AG04450 (cell line): ENCODE results near the gene C4orf50. TPM values are rescaled to one million over a fixed set of nuclear protein-coding genes. Genes with fewer than 3 reads are reported as not detected.

Source experiments
- CTCF ChIA-PET: fragments of 300-600, 350-600 bp; formaldehyde crosslinking; extraction: SDS; loops from one replicate; lab custom pipeline; 2022; ENCODE audit warnings: antibody characterized with exemption, inconsistent platforms; lab: Charles Lee
- POLR2A ChIA-PET: fragments of 350-600 bp; formaldehyde crosslinking; extraction: SDS; loops from one replicate; lab custom pipeline; 2021; ENCODE audit warnings: antibody characterized with exemption, inconsistent platforms; lab: Yijun Ruan, JAX
- DNase-seq: peaks from one replicate; pipeline ENCODE4 v3.0.0-alpha.2; 2011; ENCODE audit warnings: low read depth, low spot score
- H3K27ac ChIP-seq: one replicate; pipeline ENCODE4 v1.5.1; 2012; ENCODE audit warnings: low read depth, low read length, control low read depth
- H3K27me3 ChIP-seq: one replicate; pipeline ENCODE4 v1.6.0; 2012; ENCODE audit warnings: low read length; ENCODE audit not compliant: control insufficient read depth, insufficient read depth
- H3K4me3 ChIP-seq: 2 replicates; pipeline ENCODE4 v1.5.1; 2011; ENCODE audit warnings: mild to moderate bottlenecking, low read depth, low read length, control low read depth
- H3K9me3 ChIP-seq: 2 replicates; pipeline ENCODE4 v1.5.1; 2012; ENCODE audit warnings: low read length; ENCODE audit not compliant: control insufficient read depth, insufficient read depth
- polyA plus RNA-seq: library from polyadenylated mRNA; depleted of rRNA; stranded (reverse); fragments of >200 nt; gene quantifications from 2 replicates; pipeline ENCODE4 v1.2.3, GENCODE V29; 2011
- TF ChIP-seq, protein P1 (sequence below): IDR thresholded peaks from 2 replicates; pipeline ENCODE4 v1.5.1; 2011; ENCODE audit warnings: low read depth, low read length, control low read depth, inconsistent platforms

The C4orf50 gene
- polyA plus RNA-seq, 1 experiment = not detected

GRCh38 chr4:5980436-5981155 is 37.6 kb downstream of the C4orf50 start:
- DNase-seq = no peak
- no peak overlapping the region for H3K27ac ChIP-seq
- POLR2A ChIA-PET = no interaction called here
- CTCF ChIA-PET = no interaction called here
- TF ChIP-seq, protein P1, sequence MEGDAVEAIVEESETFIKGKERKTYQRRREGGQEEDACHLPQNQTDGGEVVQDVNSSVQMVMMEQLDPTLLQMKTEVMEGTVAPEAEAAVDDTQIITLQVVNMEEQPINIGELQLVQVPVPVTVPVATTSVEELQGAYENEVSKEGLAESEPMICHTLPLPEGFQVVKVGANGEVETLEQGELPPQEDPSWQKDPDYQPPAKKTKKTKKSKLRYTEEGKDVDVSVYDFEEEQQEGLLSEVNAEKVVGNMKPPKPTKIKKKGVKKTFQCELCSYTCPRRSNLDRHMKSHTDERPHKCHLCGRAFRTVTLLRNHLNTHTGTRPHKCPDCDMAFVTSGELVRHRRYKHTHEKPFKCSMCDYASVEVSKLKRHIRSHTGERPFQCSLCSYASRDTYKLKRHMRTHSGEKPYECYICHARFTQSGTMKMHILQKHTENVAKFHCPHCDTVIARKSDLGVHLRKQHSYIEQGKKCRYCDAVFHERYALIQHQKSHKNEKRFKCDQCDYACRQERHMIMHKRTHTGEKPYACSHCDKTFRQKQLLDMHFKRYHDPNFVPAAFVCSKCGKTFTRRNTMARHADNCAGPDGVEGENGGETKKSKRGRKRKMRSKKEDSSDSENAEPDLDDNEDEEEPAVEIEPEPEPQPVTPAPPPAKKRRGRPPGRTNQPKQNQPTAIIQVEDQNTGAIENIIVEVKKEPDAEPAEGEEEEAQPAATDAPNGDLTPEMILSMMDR = no peak
- no peak overlapping the region for H3K4me3 ChIP-seq
- H3K27me3 ChIP-seq = no peaks in the 10 kb centered on the region
- no peaks in the 10 kb centered on the region; the same call in none of the 2 replicates for H3K9me3 ChIP-seq

DNA sequence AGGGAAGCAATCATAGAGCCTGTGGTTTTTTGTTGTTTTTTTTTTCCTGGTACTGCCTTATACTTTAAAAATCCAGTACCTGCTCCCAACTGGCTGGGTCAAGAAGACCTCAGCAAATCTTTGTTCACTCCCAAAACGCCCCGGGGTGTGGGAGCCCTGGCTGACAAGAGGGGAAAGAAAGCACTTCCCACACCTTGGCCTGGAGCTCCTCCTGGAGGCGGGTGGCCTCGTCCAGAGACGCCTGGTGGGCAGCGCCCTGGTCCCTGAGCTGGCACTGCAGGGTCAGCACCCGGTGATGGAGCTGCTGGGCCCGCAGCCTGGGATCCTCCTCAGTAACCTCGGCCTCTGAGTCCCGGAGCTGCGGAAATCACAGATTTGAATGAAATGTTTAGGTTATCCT is 38.2 kb downstream of the C4orf50 start:
- POLR2A ChIA-PET = no interaction called here
- CTCF ChIA-PET = no interaction called here
- Histone ChIP-seq H3K27ac (no peak overlapping the region), H3K27me3 (no peaks in the 10 kb centered on the region), H3K9me3 (no peaks in the 10 kb centered on the region; the same call in none of the 2 replicates), H3K4me3 (no peak overlapping the region)
- TF ChIP-seq, protein P1 = peak; percentile 30; the same call in 1 of the 2 replicates
- DNase-seq = no peak

DNA sequence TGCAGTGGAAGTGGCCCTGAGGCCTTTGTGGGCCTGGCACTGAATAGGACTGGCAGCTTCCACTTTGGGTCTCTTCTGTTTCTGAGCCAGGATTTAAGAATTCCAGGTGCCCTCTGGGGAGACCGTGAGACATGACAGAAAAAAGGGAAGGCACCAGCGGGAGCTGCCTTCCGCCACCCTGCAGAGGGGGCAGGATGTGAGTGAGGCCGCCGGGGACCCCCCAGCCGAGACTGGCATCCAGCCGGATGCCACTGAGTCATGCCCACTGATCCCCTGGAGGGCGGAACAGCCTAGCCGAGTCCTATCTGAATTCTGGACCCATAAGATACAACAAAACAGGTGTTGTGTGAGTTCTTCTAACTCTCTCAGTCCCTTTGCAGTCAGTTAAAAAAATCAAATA is 41.3 kb downstream of the C4orf50 start:
- Histone ChIP-seq H3K4me3 (no peak overlapping the region), H3K27ac (no peak overlapping the region), H3K27me3 (no peaks in the 10 kb centered on the region), H3K9me3 (no peaks in the 10 kb centered on the region; the same call in 1 of the 2 replicates)
- TF ChIP-seq, protein P1 = no peak
- CTCF ChIA-PET = no interaction called here
- DNase-seq = no peak
- POLR2A ChIA-PET = no interaction called here

DNA sequence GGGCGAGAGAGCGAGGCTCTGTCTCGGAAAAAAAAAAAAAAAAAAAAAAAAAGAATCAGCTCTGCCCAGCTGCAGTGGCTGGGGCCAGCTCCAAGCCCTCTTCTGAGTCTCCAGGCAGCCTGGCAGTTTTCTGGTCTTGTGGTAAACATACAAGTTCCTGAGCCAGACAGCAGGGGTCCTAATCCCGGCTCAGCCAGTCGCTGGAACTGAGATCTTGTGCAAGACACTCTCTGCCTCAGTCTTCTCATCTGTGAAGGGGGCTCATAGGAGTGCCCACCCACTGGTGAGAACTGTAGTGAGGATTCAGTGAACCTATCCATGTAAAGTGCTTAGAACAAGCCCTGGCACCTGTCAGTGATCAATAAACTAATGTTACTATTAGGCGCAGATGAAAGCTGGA is 41.8 kb downstream of the C4orf50 start:
- TF ChIP-seq, protein P1 = no peak
- no peak for DNase-seq
- no peak overlapping the region for H3K27ac ChIP-seq
- no peaks in the 10 kb centered on the region for H3K27me3 ChIP-seq
- POLR2A ChIA-PET = no interaction called here
- H3K9me3 ChIP-seq = no peaks in the 10 kb centered on the region; the same call in 1 of the 2 replicates
- no peak overlapping the region for H3K4me3 ChIP-seq
- CTCF ChIA-PET = no interaction called here

DNA sequence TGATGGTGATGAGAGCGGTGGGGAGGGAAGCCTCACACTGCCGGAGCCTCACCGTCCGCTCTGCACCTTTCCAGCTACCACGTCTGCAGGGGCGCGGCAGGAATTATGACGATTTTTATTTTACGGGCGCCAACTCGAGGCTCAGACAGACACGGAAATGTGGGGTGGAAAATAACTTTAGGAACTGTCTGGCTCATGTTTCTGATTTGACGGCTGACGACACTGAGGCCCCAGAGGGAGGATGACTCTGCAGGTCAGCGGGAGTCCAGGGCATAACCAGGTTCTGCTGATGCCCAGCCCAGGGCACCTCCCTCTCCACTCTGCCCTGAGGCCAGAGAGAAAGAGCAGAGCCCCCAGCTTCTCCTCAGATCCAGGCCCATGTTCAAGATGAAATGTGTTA is 43.9 kb downstream of the C4orf50 start:
- ChIA-PET CTCF (no interaction called here), POLR2A (no interaction called here)
- TF ChIP-seq, protein P1 = no peak
- no peak for DNase-seq
- H3K4me3 ChIP-seq = no peak overlapping the region
- no peak overlapping the region for H3K27ac ChIP-seq
- H3K9me3 ChIP-seq = no peaks in the 10 kb centered on the region; the same call in 1 of the 2 replicates
- no peaks in the 10 kb centered on the region for H3K27me3 ChIP-seq
